Measurements from ENCODE around the gene HS1BP3. TPM values are rescaled to one million over a fixed set of nuclear protein-coding genes. Genes with fewer than 3 reads are reported as not detected.
A peak's percentile ranks its signal among the peaks of the same experiment; 100 is the strongest.

HS1BP3 gene
- total and polyA plus RNA-seq, 2 of the 13 experiments (the other 11 are each of a cell fraction or from before 2014, with no cell fraction given): 15.2 to 22.0 TPM

DNA sequence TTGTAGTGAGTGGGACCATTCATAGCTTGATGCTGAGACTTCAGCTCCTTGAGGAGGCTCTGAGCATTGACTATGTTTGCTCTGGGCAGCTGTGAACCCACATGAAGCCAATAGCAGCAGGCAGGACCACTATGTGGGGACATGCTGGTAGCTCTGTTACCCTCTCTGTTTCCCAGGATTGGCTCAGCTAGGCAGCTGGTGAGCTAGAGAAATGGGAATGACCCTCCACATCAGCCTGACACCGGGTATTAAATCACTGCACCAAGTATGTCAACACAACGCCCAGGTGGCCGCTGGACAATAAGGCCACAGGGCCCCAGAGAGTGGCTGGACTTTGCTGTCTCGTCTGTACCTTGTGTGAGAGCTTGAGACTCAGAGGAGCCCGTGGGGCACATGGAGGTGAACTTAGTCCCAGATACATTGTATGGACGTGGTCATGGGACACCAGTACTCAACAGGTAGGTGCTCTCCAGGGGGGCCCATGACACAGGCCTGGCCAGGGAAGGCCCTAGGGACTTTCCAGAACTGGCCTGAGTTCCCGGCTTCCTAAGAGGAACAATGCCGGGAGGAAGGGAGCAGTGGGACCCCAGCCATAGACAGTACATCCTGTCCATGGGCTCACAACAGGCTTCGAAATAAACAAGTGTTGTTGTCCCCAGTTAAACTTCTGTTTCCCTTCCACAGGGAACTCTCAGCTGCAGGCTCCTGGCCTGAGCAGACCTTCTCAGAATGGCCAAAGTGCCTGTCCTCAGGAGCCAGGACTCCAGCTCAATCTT, 35.2 kb downstream of the HS1BP3 start (continued):
- TF ChIP-seq RXRA (CRISPR knock-in tag; IDR thresholded peaks at IDR 0.05) (peak; percentile 74), ZNF839 (CRISPR knock-in tag; IDR thresholded peaks at IDR 0.05; ENCODE audit: borderline replicate concordance) (no peak), ZNF136 (CRISPR knock-in tag; IDR thresholded peaks at IDR 0.05; ENCODE audit: low read depth) (0 out of 2 replicates have a peak, but pooled peaks have one; percentile 25), ZBTB7B (CRISPR knock-in tag; IDR thresholded peaks at IDR 0.05) (0 out of 2 replicates have a peak, but pooled peaks have one; percentile 57), ATF7-NPFF (CRISPR knock-in tag; IDR thresholded peaks at IDR 0.05; ENCODE audit: low read depth) (no peak), TEAD3 (CRISPR knock-in tag; optimal IDR thresholded peaks at IDR 0.05; ENCODE audit: borderline replicate concordance) (peak; percentile 84), ZNF883 (CRISPR knock-in tag; IDR thresholded peaks at IDR 0.05; ENCODE audit: not compliant biosample characterization) (peak; percentile 85), ZFX (CRISPR knock-in tag; IDR thresholded peaks at IDR 0.05; ENCODE audit: low read depth) (peak; percentile 64), ZNF788 (CRISPR knock-in tag; IDR thresholded peaks at IDR 0.05; ENCODE audit: borderline replicate concordance) (0 out of 2 replicates have a peak, but pooled peaks have one; percentile 20), SOX13 (IDR thresholded peaks at IDR 0.05) (no peak), SOX13 (CRISPR knock-in tag; conservative IDR thresholded peaks at IDR 0.05 in 1 of 2, IDR thresholded peaks at IDR 0.05 in 1 of 2) (peak in 1 of 2 experiments; percentile 66; a peak in 2 of 4 replicates), ZNF510 (CRISPR knock-in tag; IDR thresholded peaks at IDR 0.05; ENCODE audit: low read depth) (no peak), ZNF232 (CRISPR knock-in tag; IDR thresholded peaks at IDR 0.05; ENCODE audit: borderline replicate concordance) (no peak), ZNF17 (CRISPR knock-in tag; IDR thresholded peaks at IDR 0.05) (no peak), ZNF44 (CRISPR knock-in tag; IDR thresholded peaks at IDR 0.05) (peak; percentile 84; the same call in 1 of the 2 replicates)
- TF ChIP-seq, protein P1, sequence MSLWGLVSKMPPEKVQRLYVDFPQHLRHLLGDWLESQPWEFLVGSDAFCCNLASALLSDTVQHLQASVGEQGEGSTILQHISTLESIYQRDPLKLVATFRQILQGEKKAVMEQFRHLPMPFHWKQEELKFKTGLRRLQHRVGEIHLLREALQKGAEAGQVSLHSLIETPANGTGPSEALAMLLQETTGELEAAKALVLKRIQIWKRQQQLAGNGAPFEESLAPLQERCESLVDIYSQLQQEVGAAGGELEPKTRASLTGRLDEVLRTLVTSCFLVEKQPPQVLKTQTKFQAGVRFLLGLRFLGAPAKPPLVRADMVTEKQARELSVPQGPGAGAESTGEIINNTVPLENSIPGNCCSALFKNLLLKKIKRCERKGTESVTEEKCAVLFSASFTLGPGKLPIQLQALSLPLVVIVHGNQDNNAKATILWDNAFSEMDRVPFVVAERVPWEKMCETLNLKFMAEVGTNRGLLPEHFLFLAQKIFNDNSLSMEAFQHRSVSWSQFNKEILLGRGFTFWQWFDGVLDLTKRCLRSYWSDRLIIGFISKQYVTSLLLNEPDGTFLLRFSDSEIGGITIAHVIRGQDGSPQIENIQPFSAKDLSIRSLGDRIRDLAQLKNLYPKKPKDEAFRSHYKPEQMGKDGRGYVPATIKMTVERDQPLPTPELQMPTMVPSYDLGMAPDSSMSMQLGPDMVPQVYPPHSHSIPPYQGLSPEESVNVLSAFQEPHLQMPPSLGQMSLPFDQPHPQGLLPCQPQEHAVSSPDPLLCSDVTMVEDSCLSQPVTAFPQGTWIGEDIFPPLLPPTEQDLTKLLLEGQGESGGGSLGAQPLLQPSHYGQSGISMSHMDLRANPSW (CRISPR knock-in tag; IDR thresholded peaks at IDR 0.05; ENCODE audit: borderline replicate concordance): peak; percentile 39; the same call in 1 of the 2 replicates
- TF ChIP-seq, protein P2, sequence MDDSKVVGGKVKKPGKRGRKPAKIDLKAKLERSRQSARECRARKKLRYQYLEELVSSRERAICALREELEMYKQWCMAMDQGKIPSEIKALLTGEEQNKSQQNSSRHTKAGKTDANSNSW (CRISPR knock-in tag; IDR thresholded peaks at IDR 0.05; ENCODE audit: borderline replicate concordance): 0 out of 2 replicates have a peak, but pooled peaks have one; percentile 51
- TF ChIP-seq, protein P3, sequence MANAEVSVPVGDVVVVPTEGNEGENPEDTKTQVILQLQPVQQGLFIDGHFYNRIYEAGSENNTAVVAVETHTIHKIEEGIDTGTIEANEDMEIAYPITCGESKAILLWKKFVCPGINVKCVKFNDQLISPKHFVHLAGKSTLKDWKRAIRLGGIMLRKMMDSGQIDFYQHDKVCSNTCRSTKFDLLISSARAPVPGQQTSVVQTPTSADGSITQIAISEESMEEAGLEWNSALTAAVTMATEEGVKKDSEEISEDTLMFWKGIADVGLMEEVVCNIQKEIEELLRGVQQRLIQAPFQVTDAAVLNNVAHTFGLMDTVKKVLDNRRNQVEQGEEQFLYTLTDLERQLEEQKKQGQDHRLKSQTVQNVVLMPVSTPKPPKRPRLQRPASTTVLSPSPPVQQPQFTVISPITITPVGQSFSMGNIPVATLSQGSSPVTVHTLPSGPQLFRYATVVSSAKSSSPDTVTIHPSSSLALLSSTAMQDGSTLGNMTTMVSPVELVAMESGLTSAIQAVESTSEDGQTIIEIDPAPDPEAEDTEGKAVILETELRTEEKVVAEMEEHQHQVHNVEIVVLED (CRISPR knock-in tag; IDR thresholded peaks at IDR 0.05; ENCODE audit: borderline replicate concordance): peak; percentile 43; the same call in 1 of the 2 replicates
- TF ChIP-seq, protein P4, sequence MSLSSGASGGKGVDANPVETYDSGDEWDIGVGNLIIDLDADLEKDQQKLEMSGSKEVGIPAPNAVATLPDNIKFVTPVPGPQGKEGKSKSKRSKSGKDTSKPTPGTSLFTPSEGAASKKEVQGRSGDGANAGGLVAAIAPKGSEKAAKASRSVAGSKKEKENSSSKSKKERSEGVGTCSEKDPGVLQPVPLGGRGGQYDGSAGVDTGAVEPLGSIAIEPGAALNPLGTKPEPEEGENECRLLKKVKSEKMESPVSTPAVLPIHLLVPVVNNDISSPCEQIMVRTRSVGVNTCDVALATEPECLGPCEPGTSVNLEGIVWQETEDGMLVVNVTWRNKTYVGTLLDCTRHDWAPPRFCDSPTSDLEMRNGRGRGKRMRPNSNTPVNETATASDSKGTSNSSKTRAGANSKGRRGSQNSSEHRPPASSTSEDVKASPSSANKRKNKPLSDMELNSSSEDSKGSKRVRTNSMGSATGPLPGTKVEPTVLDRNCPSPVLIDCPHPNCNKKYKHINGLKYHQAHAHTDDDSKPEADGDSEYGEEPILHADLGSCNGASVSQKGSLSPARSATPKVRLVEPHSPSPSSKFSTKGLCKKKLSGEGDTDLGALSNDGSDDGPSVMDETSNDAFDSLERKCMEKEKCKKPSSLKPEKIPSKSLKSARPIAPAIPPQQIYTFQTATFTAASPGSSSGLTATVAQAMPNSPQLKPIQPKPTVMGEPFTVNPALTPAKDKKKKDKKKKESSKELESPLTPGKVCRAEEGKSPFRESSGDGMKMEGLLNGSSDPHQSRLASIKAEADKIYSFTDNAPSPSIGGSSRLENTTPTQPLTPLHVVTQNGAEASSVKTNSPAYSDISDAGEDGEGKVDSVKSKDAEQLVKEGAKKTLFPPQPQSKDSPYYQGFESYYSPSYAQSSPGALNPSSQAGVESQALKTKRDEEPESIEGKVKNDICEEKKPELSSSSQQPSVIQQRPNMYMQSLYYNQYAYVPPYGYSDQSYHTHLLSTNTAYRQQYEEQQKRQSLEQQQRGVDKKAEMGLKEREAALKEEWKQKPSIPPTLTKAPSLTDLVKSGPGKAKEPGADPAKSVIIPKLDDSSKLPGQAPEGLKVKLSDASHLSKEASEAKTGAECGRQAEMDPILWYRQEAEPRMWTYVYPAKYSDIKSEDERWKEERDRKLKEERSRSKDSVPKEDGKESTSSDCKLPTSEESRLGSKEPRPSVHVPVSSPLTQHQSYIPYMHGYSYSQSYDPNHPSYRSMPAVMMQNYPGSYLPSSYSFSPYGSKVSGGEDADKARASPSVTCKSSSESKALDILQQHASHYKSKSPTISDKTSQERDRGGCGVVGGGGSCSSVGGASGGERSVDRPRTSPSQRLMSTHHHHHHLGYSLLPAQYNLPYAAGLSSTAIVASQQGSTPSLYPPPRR (CRISPR knock-in tag; IDR thresholded peaks at IDR 0.05; ENCODE audit: borderline replicate concordance): peak; percentile 18; the same call in 1 of the 2 replicates

All from HepG2 (cell line).